Measurements from ENCODE around the gene GRID2. TPM values are rescaled to one million over a fixed set of nuclear protein-coding genes. Genes with fewer than 3 reads are reported as not detected.

The GRID2 gene
- total RNA-seq, 1 donor from 2014 or later = not detected

GRCh38 chr4:93744961-93745360 is 1441.2 kb downstream of the GRID2 start:
- intact Hi-C loops (cut with DNase I) = no loop called here
- Histone ChIP-seq H3K27me3 (ENCODE audit: low read depth) (no peaks in the 10 kb centered on the region), H3K27ac (no peak overlapping the region), H3K9me3 (no peaks in the 10 kb centered on the region), H3K36me3 (no peaks in the 10 kb centered on the region), H3K4me1 (no peaks in the 10 kb centered on the region), H3K4me3 (no peak overlapping the region)
- TF ChIP-seq CTCF (IDR thresholded peaks at IDR 0.05) = no peak
- DNase-seq = no peak
- ATAC-seq = no peak

- Histone ChIP-seq H3K4me3 (no peak overlapping the region), H3K9me3 (no peaks in the 10 kb centered on the region), H3K4me1 (no peaks in the 10 kb centered on the region), H3K27ac (no peak overlapping the region), H3K36me3 (no peaks in the 10 kb centered on the region), H3K27me3 (ENCODE audit: low read depth) (no peaks in the 10 kb centered on the region)
- ATAC-seq (no peak), DNase-seq (no peak)
- intact Hi-C loops (cut with DNase I) = no loop called here
- TF ChIP-seq CTCF (IDR thresholded peaks at IDR 0.05) = no peak
Measured at GRCh38 chr4:93746031-93746430, 1442.3 kb downstream of the GRID2 start.

GRCh38 chr4:93747220-93747619 is 1443.5 kb downstream of the GRID2 start:
- no peak for TF ChIP-seq CTCF (IDR thresholded peaks at IDR 0.05)
- Histone ChIP-seq H3K4me1 (no peaks in the 10 kb centered on the region), H3K4me3 (no peak overlapping the region), H3K27ac (no peak overlapping the region), H3K27me3 (ENCODE audit: low read depth) (no peaks in the 10 kb centered on the region), H3K36me3 (no peaks in the 10 kb centered on the region), H3K9me3 (no peaks in the 10 kb centered on the region)
- intact Hi-C loops (cut with DNase I) = no loop called here
- DNase-seq = no peak
- ATAC-seq = no peak

GRCh38 chr4:93748373-93749291 is 1444.9 kb downstream of the GRID2 start:
- TF ChIP-seq CTCF (IDR thresholded peaks at IDR 0.05) = no peak
- DNase-seq (no peak), ATAC-seq (no peak)
- H3K9me3 ChIP-seq = no peaks in the 10 kb centered on the region
- H3K4me3 ChIP-seq = no peak overlapping the region
- H3K4me1 ChIP-seq = no peaks in the 10 kb centered on the region
- no peaks in the 10 kb centered on the region for H3K27me3 ChIP-seq (ENCODE audit: low read depth)
- intact Hi-C loops (cut with DNase I) = no loop called here
- no peak overlapping the region for H3K27ac ChIP-seq
- H3K36me3 ChIP-seq = no peaks in the 10 kb centered on the region

GRCh38 chr4:93749292-93749761 is 1445.6 kb downstream of the GRID2 start:
- H3K4me3 ChIP-seq = no peak overlapping the region
- TF ChIP-seq CTCF (IDR thresholded peaks at IDR 0.05) = no peak
- H3K27ac ChIP-seq = no peak overlapping the region
- peak in 1 of 2 donors; percentile 25 for ATAC-seq
- DNase-seq = no peak
- intact Hi-C loops (cut with DNase I) = no loop called here
- no peaks in the 10 kb centered on the region for H3K36me3 ChIP-seq
- H3K9me3 ChIP-seq = no peaks in the 10 kb centered on the region
- H3K4me1 ChIP-seq = no peaks in the 10 kb centered on the region
- no peaks in the 10 kb centered on the region for H3K27me3 ChIP-seq (ENCODE audit: low read depth)

Data from lower lobe of right lung (tissue), 2 donors.